Measurements from ENCODE around the gene MXD4. TPM values are rescaled to one million over a fixed set of nuclear protein-coding genes. Genes with fewer than 3 reads are reported as not detected.

Gene MXD4
- polyA plus RNA-seq, 1 donor (not counting 4 experiments of a cell fraction or from before 2014, with no cell fraction given): 26.0 TPM

DNA sequence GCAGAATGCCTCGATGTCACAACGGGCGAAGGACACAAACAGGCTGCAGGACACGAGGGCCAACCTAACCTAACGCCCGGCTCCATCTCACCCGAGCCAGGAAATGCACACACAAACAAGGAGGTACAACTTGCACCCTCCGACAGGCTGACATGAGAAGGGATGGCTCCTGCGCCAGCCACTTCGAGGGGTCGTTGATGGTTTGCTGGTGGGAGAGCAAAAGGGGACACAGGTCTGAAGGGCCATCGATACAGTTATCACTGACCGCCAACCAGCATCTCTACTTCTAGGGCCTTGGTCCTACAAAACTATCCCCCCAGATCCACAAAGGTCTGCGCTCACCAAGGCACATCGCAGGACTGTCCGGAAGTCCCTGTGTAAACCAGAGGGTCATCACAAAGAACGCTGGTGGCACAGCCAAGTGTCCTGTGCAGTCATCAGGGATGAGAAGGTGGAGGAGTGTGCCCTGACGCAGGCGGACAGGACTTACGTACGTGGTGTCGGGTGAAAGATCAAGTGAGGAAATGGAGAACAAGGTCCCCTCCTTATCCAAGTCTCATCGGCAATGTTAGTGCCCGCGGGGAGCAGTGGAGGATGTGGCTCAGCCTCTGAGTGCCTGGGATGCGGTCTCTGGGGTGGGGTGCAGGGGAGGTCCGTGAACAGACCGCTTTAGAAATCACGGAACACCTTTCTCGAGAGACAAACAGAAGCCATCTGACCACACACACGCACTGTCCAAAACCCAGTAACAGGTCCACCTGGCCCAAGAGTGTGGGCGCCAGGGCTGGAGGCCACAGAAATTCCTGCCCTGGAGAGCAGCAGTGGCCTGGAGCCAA lies 7.0 kb downstream of the MXD4 start:
- no peak for DNase-seq (ENCODE audit: low read depth, low spot score)
- Histone ChIP-seq H3K36me3 (ENCODE audit: control insufficient read depth in 2 of 2, extremely low read depth in 1 of 2, insufficient read depth in 2 of 2, low read length in 2 of 2) (peaks cover 4 to 32% of the 10 kb centered on the region in 2 experiments), H3K4me3 (ENCODE audit: control insufficient read depth in 2 of 3, extremely low read depth in 1 of 3, insufficient read depth in 2 of 3, low read depth in 1 of 3, low read length in 3 of 3) (no peak overlapping the region), H3K27me3 (ENCODE audit: control insufficient read depth, extremely low read depth, insufficient read depth, low read length) (no peaks in the 10 kb centered on the region), H4K20me1 (ENCODE audit: control insufficient read depth, extremely low read depth, insufficient read depth, low read length) (peaks cover 5% of the 10 kb centered on the region), H3K79me2 (ENCODE audit: control insufficient read depth, insufficient read depth, low read length) (peaks cover 4% of the 10 kb centered on the region), H3K4me1 (ENCODE audit: control insufficient read depth, extremely low read depth, insufficient read depth, low read length) (no peaks in the 10 kb centered on the region), H3K9me1 (ENCODE audit: control insufficient read depth, extremely low read depth, insufficient read depth, low read length) (no peaks in the 10 kb centered on the region), H2AFZ (ENCODE audit: control insufficient read depth, low read length) (no peak overlapping the region), H3K9me3 (ENCODE audit: control insufficient read depth, low read depth, low read length) (no peaks in the 10 kb centered on the region), H3K4me2 (ENCODE audit: control insufficient read depth, extremely low read depth, insufficient read depth, low read depth, low read length) (no peak overlapping the region), H3K27ac (ENCODE audit: control insufficient read depth, insufficient read depth, low read length) (no peak overlapping the region), H3K9ac (ENCODE audit: control insufficient read depth, extremely low read depth, insufficient read depth, low read length) (no peak overlapping the region)
- FAIRE-seq: no peak
- no peak for TF ChIP-seq CTCF (optimal IDR thresholded peaks at IDR 0.05 in 1 of 3, IDR thresholded peaks at IDR 0.05 in 1 of 3, conservative IDR thresholded peaks at IDR 0.05 in 1 of 3; ENCODE audit: extremely low read depth in 1 of 3, insufficient read depth in 2 of 3, low read length in 3 of 3)
- no peak for TF ChIP-seq EZH2 (IDR thresholded peaks at IDR 0.05; ENCODE audit: low read length)
- dilution Hi-C loops (cut with MboI; ENCODE audit: extremely low pct_ligation_motif_present, low sequenced_read_pairs): no loop called here

DNA sequence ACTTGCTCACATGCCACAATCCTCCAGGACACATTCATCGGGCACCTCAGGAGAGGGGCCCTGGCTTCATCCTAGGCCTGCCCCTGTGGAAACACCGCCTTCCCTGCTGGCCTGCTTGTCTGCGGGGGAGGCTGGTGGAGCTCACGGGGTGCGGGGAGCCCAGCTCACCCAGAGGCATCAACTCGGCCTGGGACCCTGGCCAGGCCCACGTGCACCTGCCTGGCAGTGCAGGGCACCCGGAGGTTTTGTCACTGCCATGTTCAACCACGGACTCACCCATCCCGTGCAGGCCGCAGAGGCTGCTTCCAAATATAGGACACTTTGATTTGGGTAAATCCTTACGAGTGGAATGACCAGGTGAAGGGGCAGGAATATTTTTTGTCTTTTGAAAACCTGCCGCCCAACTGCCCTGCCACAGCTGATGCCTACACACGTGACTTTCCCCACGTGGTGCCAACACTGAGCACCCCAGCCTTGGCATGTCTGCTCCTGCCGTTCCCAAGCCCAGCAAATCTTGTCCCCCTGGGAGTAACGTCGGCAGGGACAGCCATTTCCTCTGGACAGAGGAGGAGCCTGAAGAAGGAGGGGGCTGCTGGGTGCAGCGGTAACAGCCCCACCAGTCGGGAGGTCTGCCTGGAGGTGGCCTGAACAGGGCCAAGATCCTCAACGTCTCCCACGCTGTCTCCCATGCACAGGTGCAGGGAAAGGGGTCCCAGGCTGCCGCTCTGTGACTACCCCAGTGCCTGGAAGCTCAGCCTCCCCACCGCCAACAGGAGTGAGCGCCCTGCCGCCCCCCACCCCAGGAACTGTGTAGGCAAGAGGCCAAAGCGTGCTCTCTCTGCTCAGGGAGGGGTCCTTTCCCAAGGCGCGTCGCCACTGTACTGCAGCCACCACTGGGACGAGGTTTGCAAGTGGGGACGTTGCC lies 8.5 kb downstream of the MXD4 start:
- H3K9me1 ChIP-seq (ENCODE audit: control insufficient read depth, extremely low read depth, insufficient read depth, low read length): no peaks in the 10 kb centered on the region
- no peaks in the 10 kb centered on the region for H3K27me3 ChIP-seq (ENCODE audit: control insufficient read depth, extremely low read depth, insufficient read depth, low read length)
- no peaks in the 10 kb centered on the region for H3K9me3 ChIP-seq (ENCODE audit: control insufficient read depth, low read depth, low read length)
- H3K9ac ChIP-seq (ENCODE audit: control insufficient read depth, extremely low read depth, insufficient read depth, low read length): no peak overlapping the region
- FAIRE-seq (no peak), DNase-seq (ENCODE audit: low read depth, low spot score) (no peak)
- H3K27ac ChIP-seq (ENCODE audit: control insufficient read depth, insufficient read depth, low read length): no peak overlapping the region
- H3K36me3 ChIP-seq (ENCODE audit: control insufficient read depth in 2 of 2, extremely low read depth in 1 of 2, insufficient read depth in 2 of 2, low read length in 2 of 2): peaks cover 4 to 37% of the 10 kb centered on the region in 2 experiments
- dilution Hi-C loops (cut with MboI; ENCODE audit: extremely low pct_ligation_motif_present, low sequenced_read_pairs): no loop called here
- no peaks in the 10 kb centered on the region for H3K4me1 ChIP-seq (ENCODE audit: control insufficient read depth, extremely low read depth, insufficient read depth, low read length)
- peaks cover 5% of the 10 kb centered on the region for H4K20me1 ChIP-seq (ENCODE audit: control insufficient read depth, extremely low read depth, insufficient read depth, low read length)
- H3K4me3 ChIP-seq (ENCODE audit: control insufficient read depth in 2 of 3, extremely low read depth in 1 of 3, insufficient read depth in 2 of 3, low read depth in 1 of 3, low read length in 3 of 3): no peak overlapping the region
- H2AFZ ChIP-seq (ENCODE audit: control insufficient read depth, low read length): no peak overlapping the region
- TF ChIP-seq CTCF (optimal IDR thresholded peaks at IDR 0.05 in 1 of 3, IDR thresholded peaks at IDR 0.05 in 1 of 3, conservative IDR thresholded peaks at IDR 0.05 in 1 of 3; ENCODE audit: extremely low read depth in 1 of 3, insufficient read depth in 2 of 3, low read length in 3 of 3): no peak
- no peak for TF ChIP-seq EZH2 (IDR thresholded peaks at IDR 0.05; ENCODE audit: low read length)
- no peak overlapping the region for H3K4me2 ChIP-seq (ENCODE audit: control insufficient read depth, extremely low read depth, insufficient read depth, low read depth, low read length)
- no peaks in the 10 kb centered on the region for H3K79me2 ChIP-seq (ENCODE audit: control insufficient read depth, insufficient read depth, low read length)

Data from keratinocyte (primary cell).